Sigmoid colon (tissue), 7 donors: ENCODE measurements around the gene USH2A. TPM values are rescaled to one million over a fixed set of nuclear protein-coding genes. Genes with fewer than 3 reads are reported as not detected.

Experiments used
- DNase-seq: peaks from one replicate; pipeline ENCODE4 v3.0.0-alpha.2; 2019
- H3K27ac ChIP-seq, 4 donors: fragments of 200-600 bp; sonication (generic); one replicate each; pipeline ENCODE4 v1.5.1; 2016 to 2019; ENCODE audit warnings: mild to moderate bottlenecking in 1 of 4
- H3K27me3 ChIP-seq, 3 donors: fragments of 200-600 bp; sonication (generic); one replicate each; pipeline ENCODE4 v1.5.1; 2019; ENCODE audit warnings: mild to moderate bottlenecking in 1 of 3
- H3K36me3 ChIP-seq, 4 donors: fragments of 200-600 bp; sonication (generic); one replicate each; pipeline ENCODE4 v1.5.1; 2016 to 2019
- H3K4me1 ChIP-seq, 4 donors: fragments of 200-600 bp; sonication (generic); one replicate each; pipeline ENCODE4 v1.5.1; 2017 to 2019
- H3K4me3 ChIP-seq, 4 donors: fragments of 200-600 bp; sonication (generic); one replicate each; pipeline ENCODE4 v1.5.1; 2017 to 2019; ENCODE audit warnings: mild to moderate bottlenecking in 2 of 4, moderate library complexity in 1 of 4
- H3K9me3 ChIP-seq, 4 donors: fragments of 200-600 bp in 3 of 4; sonication (generic) in 3 of 4; one replicate each; pipeline versions ENCODE4 v1.5.1 to v1.6.1; 2013 to 2019
- EP300 ChIP-seq, 4 donors: sonication (generic); formaldehyde crosslinking; IDR thresholded peaks; one replicate each; pipeline ENCODE4 v1.6.1; 2017; ENCODE audit warnings: antibody characterized with exemption in 4 of 4
- POLR2A ChIP-seq, 2 donors: fragments of 450-650 bp; IDR thresholded peaks; one replicate each; pipeline ENCODE4 v1.6.1; 2016; ENCODE audit warnings: antibody characterized with exemption in 2 of 2, mild to moderate bottlenecking in 2 of 2, moderate library complexity in 2 of 2
- POLR2AphosphoS5 ChIP-seq, 4 donors: sonication (generic); formaldehyde crosslinking; IDR thresholded peaks; one replicate each; pipeline ENCODE4 v1.6.1; 2017; ENCODE audit warnings: antibody characterized with exemption in 4 of 4
- WGBS, 2 donors: extraction: QIAGEN DNeasy Blood & Tissue Kit; methylation state at CpG; one replicate each; pipeline ENCODE4 v1.1.7; 2013; 5-methylcytosine and 5-hydroxymethylcytosine counted together
- intact Hi-C: fragments of 100-400 bp; cut with DNase I; formaldehyde crosslinking; loops from one replicate; pipeline ENCODE4 v1.15.1; 2023
- polyA plus RNA-seq, 3 donors: library from polyadenylated mRNA; stranded (reverse); fragments of 200-250 nt; gene quantifications; one replicate each; pipeline ENCODE4 v1.2.3, GENCODE V29; 2013
- total RNA-seq, 4 donors: library from RNA; depleted of rRNA; stranded (reverse); fragments of >200 nt; gene quantifications; one replicate each; pipeline ENCODE4 v1.1.0, GENCODE V29; 2016
- TF ChIP-seq, protein P1 (sequence below), 4 experiments: fragments of 450-650 bp in 3 of 4; fragments of 200-600 bp in 1 of 4; IDR thresholded peaks; one replicate each; pipeline ENCODE4 v1.5.1; 2016 to 2019; ENCODE audit warnings: antibody characterized with exemption in 4 of 4, mild to moderate bottlenecking in 3 of 4, moderate library complexity in 2 of 4
- donor health status: healthy with polysubstance abuse.
- donor health status: Bipolar disorder and iron deficiency.
- donor health status: healthy.

Gene USH2A
- total and polyA plus RNA-seq, 7 donors, result under 0.01 TPM; not detected in 6

DNA sequence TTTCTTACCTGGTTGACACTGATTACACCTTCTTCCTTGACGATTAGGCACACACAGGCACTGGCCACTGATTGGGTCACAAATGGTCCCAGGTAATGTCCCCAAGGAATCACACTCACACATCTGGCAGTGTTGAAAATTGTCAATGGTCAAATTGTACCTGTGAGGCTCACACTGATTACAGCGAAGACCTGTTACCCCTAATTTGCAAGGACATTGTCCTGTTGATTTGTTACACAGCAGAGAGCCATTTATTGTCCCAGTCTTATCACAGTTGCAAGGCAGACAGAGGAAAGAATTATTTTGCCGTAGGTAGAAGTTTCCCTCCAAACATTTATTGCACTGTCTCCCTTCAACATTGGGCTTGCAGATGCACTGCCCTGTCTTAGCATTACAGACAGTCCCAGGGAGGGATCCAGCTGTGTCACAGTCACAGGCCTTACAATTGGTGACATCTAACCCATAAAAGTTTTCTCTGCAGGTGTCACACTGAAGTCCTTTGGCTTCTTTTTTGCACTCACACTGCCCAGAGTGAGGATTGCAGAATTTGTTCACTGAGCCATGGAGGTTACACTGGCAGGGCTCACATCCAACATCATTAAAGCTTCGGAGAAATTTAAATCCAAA lies 176.6 kb downstream of the USH2A start:
- no peak overlapping the region for H3K4me3 ChIP-seq
- no peaks in the 10 kb centered on the region for H3K4me1 ChIP-seq
- no peak overlapping the region for H3K27ac ChIP-seq
- H3K27me3 ChIP-seq, result no peaks in the 10 kb centered on the region
- H3K9me3 ChIP-seq, result no peaks in the 10 kb centered on the region
- no peak for DNase-seq
- TF ChIP-seq POLR2AphosphoS5 (IDR thresholded peaks at IDR 0.05) (no peak), EP300 (IDR thresholded peaks at IDR 0.05) (no peak), POLR2A (IDR thresholded peaks at IDR 0.05) (no peak)
- TF ChIP-seq, protein P1, sequence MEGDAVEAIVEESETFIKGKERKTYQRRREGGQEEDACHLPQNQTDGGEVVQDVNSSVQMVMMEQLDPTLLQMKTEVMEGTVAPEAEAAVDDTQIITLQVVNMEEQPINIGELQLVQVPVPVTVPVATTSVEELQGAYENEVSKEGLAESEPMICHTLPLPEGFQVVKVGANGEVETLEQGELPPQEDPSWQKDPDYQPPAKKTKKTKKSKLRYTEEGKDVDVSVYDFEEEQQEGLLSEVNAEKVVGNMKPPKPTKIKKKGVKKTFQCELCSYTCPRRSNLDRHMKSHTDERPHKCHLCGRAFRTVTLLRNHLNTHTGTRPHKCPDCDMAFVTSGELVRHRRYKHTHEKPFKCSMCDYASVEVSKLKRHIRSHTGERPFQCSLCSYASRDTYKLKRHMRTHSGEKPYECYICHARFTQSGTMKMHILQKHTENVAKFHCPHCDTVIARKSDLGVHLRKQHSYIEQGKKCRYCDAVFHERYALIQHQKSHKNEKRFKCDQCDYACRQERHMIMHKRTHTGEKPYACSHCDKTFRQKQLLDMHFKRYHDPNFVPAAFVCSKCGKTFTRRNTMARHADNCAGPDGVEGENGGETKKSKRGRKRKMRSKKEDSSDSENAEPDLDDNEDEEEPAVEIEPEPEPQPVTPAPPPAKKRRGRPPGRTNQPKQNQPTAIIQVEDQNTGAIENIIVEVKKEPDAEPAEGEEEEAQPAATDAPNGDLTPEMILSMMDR (IDR thresholded peaks at IDR 0.05), result no peak
- no peaks in the 10 kb centered on the region for H3K36me3 ChIP-seq
- 47 to 59% methylated on average over 4 of the region's 4 CpGs for WGBS, 2 donors
- intact Hi-C loops, result no loop called here

DNA sequence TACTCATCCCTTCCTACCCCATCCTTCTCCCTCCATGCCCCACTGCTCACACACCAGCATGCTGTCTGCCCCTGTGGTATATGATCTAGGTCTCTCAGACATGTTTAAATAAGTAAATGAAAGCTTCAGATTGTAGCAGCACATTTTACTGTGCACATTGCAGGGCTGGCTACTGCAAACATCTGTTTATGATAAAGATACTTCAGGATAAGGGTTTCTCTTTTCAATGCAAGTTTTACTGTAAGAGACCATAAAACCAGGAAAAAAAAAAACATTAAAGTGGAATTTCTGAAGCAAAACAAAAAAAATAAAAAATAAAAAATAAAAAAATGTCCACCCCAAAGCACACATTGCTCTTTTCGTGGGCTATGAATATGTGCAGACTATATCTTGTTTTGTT lies 184.4 kb downstream of the USH2A start:
- WGBS, 2 donors, result 72 to 84% methylated on average over 1 of the region's 1 CpG
- Histone ChIP-seq H3K9me3 (no peaks in the 10 kb centered on the region), H3K36me3 (no peaks in the 10 kb centered on the region), H3K27me3 (no peaks in the 10 kb centered on the region), H3K4me3 (no peak overlapping the region), H3K27ac (no peak overlapping the region), H3K4me1 (no peaks in the 10 kb centered on the region)
- DNase-seq, result no peak
- intact Hi-C loops, result no loop called here
- TF ChIP-seq POLR2AphosphoS5 (IDR thresholded peaks at IDR 0.05) (no peak), EP300 (IDR thresholded peaks at IDR 0.05) (no peak), POLR2A (IDR thresholded peaks at IDR 0.05) (no peak)
- TF ChIP-seq, protein P1 (IDR thresholded peaks at IDR 0.05), result no peak

DNA sequence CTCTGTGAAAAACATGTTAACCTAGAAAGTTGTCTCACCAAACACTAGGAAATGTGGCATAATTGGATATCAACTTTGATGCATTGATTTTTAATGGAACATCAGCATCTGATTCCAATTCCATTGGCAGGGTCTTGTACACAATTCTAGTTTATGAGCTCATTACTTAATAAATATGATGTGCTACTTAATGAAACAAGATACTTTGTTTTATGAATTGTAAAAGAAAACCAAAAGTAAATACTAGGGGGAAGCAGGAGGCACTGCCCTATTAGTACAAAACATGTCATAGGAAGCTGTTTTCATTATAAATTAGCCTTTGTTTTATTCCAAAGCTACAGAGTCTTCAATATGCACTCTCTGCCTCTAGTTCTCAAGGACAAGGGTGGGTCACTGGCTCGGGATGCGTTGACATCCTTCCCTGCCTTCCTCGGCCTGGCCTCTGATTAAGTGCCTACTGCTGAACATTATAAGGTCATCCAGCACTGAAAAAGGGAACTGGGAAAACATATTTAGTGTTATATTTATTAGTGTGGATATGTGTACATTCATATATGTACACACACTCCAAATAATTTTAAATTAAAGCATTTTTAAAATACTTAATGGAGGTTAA lies 185.2 kb downstream of the USH2A start:
- DNase-seq, result no peak
- Histone ChIP-seq H3K27ac (no peak overlapping the region), H3K4me3 (no peak overlapping the region), H3K36me3 (no peaks in the 10 kb centered on the region), H3K27me3 (no peaks in the 10 kb centered on the region), H3K4me1 (no peaks in the 10 kb centered on the region), H3K9me3 (no peaks in the 10 kb centered on the region)
- intact Hi-C loops, result no loop called here
- WGBS, 2 donors, result 54 to 64% methylated on average over 3 of the region's 3 CpGs
- TF ChIP-seq POLR2A (IDR thresholded peaks at IDR 0.05) (no peak), EP300 (IDR thresholded peaks at IDR 0.05) (no peak), POLR2AphosphoS5 (IDR thresholded peaks at IDR 0.05) (no peak)
- TF ChIP-seq, protein P1 (IDR thresholded peaks at IDR 0.05), result no peak

DNA sequence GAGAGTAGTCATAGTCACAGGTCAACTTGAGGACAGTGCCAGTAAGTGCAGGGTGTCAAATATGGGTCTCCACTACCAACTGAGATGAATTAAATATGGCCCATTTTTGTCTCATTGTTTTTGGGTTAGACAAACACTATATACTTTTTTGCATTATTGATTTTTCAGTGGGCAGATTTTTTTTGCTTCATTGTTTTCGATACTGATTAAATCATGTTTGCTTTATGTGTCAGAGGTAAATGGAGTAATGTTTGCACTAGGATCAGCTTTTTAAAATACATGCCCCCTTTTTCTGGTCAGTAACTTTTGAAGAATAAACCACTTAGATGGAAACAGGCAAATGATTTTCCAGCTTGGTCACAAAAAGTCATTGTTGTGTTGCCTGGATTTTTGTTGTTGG lies 199.0 kb downstream of the USH2A start:
- no peak overlapping the region for H3K4me3 ChIP-seq
- TF ChIP-seq, protein P1 (IDR thresholded peaks at IDR 0.05), result no peak
- TF ChIP-seq POLR2A (IDR thresholded peaks at IDR 0.05) (no peak), EP300 (IDR thresholded peaks at IDR 0.05) (no peak), POLR2AphosphoS5 (IDR thresholded peaks at IDR 0.05) (no peak)
- no peak for DNase-seq
- intact Hi-C loops, result no loop called here
- 77 to 92% methylated on average over 1 of the region's 1 CpG for WGBS, 2 donors
- no peak overlapping the region for H3K27ac ChIP-seq
- H3K4me1 ChIP-seq, result peaks cover 0 to 11% (median 2%) of the 10 kb centered on the region in 4 donors
- no peaks in the 10 kb centered on the region for H3K9me3 ChIP-seq
- no peaks in the 10 kb centered on the region for H3K27me3 ChIP-seq
- no peaks in the 10 kb centered on the region for H3K36me3 ChIP-seq
